MM.1S (cell line): Measurements from ENCODE around the gene DIP2C.

ENCODE experiments used
- DNase-seq: peaks from one replicate; pipeline ENCODE4 v3.0.0-alpha.2; 2015
- H2AFZ ChIP-seq: fragments of 300-600 bp; sonication (generic); 2 replicates; pipeline ENCODE4 v1.6.0; 2016; ENCODE audit warnings: antibody characterized with exemption, low read length
- H3F3A ChIP-seq: fragments of 300-600 bp; sonication (generic); 2 replicates; pipeline ENCODE4 v1.6.1; 2016; ENCODE audit warnings: mild to moderate bottlenecking, antibody characterized with exemption, low read length, moderate library complexity, mixed read lengths; ENCODE audit not compliant: insufficient read depth
- H3K27ac ChIP-seq: fragments of 300-600 bp; sonication (generic); 2 replicates; pipeline ENCODE4 v1.5.1; 2016; ENCODE audit warnings: mild to moderate bottlenecking, low read length
- H3K27me3 ChIP-seq: fragments of 300-600 bp; sonication (generic); replicated peaks from 2 replicates; pipeline ENCODE4 v1.6.0; 2016; ENCODE audit warnings: low read length; ENCODE audit not compliant: insufficient read depth
- H3K36me3 ChIP-seq: fragments of 300-600 bp; sonication (generic); replicated peaks from 2 replicates; pipeline ENCODE4 v1.6.1; 2016; ENCODE audit warnings: mild to moderate bottlenecking, low read length, mixed read lengths; ENCODE audit not compliant: insufficient read depth
- H3K4me1 ChIP-seq: fragments of 300-600 bp; sonication (generic); 2 replicates; pipeline ENCODE4 v1.6.1; 2016; ENCODE audit warnings: low read length, mixed read lengths
- H3K4me2 ChIP-seq: fragments of 300-600 bp; sonication (generic); 2 replicates; pipeline ENCODE4 v1.6.0; 2016; ENCODE audit warnings: low read depth, low read length
- H3K4me3 ChIP-seq: fragments of 300-600 bp; sonication (generic); 2 replicates; pipeline ENCODE4 v1.5.1; 2016; ENCODE audit warnings: low read length, mixed read lengths
- H3K79me2 ChIP-seq: fragments of 300-600 bp; sonication (generic); 2 replicates; pipeline ENCODE4 v1.6.1; 2016; ENCODE audit warnings: mixed run types, low read length, mixed read lengths
- H3K9ac ChIP-seq: fragments of 300-600 bp; sonication (generic); 2 replicates; pipeline ENCODE4 v1.6.1; 2016; ENCODE audit warnings: low read length, mixed read lengths
- H3K9me2 ChIP-seq: fragments of 300-600 bp; sonication (generic); replicated peaks from 2 replicates; pipeline ENCODE4 v1.6.1; 2016; ENCODE audit warnings: mild to moderate bottlenecking, low read length, mixed read lengths; ENCODE audit not compliant: insufficient read depth
- H3K9me3 ChIP-seq: fragments of 300-600 bp; sonication (generic); replicated peaks from 2 replicates; pipeline ENCODE4 v1.6.1; 2016; ENCODE audit warnings: mild to moderate bottlenecking, low read length, mixed read lengths; ENCODE audit not compliant: insufficient read depth
- H4K20me1 ChIP-seq: fragments of 300-600 bp; sonication (generic); 2 replicates; pipeline ENCODE4 v1.6.1; 2016; ENCODE audit warnings: mild to moderate bottlenecking, low read length, moderate library complexity, mixed read lengths; ENCODE audit not compliant: insufficient read depth
- EZH2 ChIP-seq: fragments of 300-600 bp; sonication (generic); optimal IDR thresholded peaks from 2 replicates; pipeline ENCODE3; 2017; ENCODE audit warnings: low read depth, mild to moderate bottlenecking, antibody characterized with exemption, low read length, mixed read lengths
- EZH2phosphoT487 ChIP-seq: fragments of 300-600 bp; sonication (generic); IDR thresholded peaks from 2 replicates; pipeline ENCODE4 v1.6.1; 2018; ENCODE audit warnings: antibody characterized with exemption, low read length
- TF ChIP-seq, protein P1 (sequence below): fragments of 300-600 bp; sonication (generic); IDR thresholded peaks from 2 replicates; pipeline ENCODE4 v1.5.1; 2016; ENCODE audit warnings: antibody characterized with exemption, low read length, mixed read lengths

DIP2C gene

DNA sequence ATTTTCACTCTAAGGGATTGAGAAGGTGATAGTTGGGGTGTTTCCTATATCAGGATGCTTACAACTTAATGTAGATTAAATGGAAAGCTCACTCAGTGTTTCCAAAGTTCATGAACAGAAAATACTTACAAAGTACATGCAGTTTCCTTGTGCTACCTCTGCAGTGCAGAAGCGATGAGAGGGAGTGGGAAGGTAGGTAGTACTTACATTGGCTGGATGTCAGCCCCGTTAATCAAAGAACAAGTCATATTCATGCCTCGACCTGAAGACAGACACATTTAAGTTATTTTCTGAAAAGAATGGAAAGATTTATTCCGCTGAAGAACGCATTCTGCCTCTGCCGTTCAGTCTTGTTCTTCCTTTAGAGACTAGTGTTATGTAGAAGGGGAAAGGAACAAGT is 461.1 kb downstream of the DIP2C start:
- no peaks in the 10 kb centered on the region for H3K79me2 ChIP-seq
- no peaks in the 10 kb centered on the region for H3K27me3 ChIP-seq
- H3K4me1 ChIP-seq, result no peaks in the 10 kb centered on the region
- H3K9ac ChIP-seq, result no peak overlapping the region
- H3K36me3 ChIP-seq, result no peaks in the 10 kb centered on the region; the same call in 1 of the 2 replicates
- H3K4me3 ChIP-seq, result no peak overlapping the region
- DNase-seq, result no peak
- no peak overlapping the region for H2AFZ ChIP-seq
- no peaks in the 10 kb centered on the region for H3K9me2 ChIP-seq
- no peaks in the 10 kb centered on the region for H3F3A ChIP-seq
- no peaks in the 10 kb centered on the region for H3K9me3 ChIP-seq
- TF ChIP-seq, protein P1, sequence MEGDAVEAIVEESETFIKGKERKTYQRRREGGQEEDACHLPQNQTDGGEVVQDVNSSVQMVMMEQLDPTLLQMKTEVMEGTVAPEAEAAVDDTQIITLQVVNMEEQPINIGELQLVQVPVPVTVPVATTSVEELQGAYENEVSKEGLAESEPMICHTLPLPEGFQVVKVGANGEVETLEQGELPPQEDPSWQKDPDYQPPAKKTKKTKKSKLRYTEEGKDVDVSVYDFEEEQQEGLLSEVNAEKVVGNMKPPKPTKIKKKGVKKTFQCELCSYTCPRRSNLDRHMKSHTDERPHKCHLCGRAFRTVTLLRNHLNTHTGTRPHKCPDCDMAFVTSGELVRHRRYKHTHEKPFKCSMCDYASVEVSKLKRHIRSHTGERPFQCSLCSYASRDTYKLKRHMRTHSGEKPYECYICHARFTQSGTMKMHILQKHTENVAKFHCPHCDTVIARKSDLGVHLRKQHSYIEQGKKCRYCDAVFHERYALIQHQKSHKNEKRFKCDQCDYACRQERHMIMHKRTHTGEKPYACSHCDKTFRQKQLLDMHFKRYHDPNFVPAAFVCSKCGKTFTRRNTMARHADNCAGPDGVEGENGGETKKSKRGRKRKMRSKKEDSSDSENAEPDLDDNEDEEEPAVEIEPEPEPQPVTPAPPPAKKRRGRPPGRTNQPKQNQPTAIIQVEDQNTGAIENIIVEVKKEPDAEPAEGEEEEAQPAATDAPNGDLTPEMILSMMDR, result no peak
- no peak for TF ChIP-seq EZH2
- no peak for TF ChIP-seq EZH2phosphoT487
- H3K27ac ChIP-seq, result no peak overlapping the region
- no peak overlapping the region for H3K4me2 ChIP-seq
- no peaks in the 10 kb centered on the region for H4K20me1 ChIP-seq

DNA sequence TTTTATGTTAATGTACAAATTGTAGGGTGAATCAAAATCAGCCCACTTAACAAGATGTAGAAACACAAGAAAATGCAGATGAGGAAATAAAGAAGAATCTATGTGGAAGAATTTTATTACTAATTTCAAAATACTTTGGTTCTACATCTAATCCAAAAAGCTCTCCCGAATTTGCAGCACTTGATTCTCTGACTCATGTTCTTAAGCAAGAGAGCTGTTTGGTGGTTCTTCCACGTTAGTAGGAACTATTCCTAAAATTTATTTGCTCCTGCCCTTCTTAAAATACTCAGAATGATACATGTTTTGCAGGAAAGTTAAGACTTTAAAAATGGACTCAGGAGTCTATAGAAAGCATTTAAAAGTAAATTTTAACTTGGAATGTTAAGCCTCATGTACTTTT is 462.5 kb downstream of the DIP2C start:
- Histone ChIP-seq H3K9ac (no peak overlapping the region), H3F3A (no peaks in the 10 kb centered on the region), H2AFZ (no peak overlapping the region), H3K27me3 (no peaks in the 10 kb centered on the region), H3K4me3 (no peak overlapping the region), H3K9me3 (no peaks in the 10 kb centered on the region), H3K9me2 (no peaks in the 10 kb centered on the region), H3K4me2 (no peak overlapping the region), H3K4me1 (no peaks in the 10 kb centered on the region), H3K79me2 (no peaks in the 10 kb centered on the region), H3K36me3 (no peaks in the 10 kb centered on the region; the same call in 1 of the 2 replicates), H3K27ac (no peak overlapping the region), H4K20me1 (no peaks in the 10 kb centered on the region)
- TF ChIP-seq EZH2phosphoT487 (no peak), EZH2 (no peak)
- TF ChIP-seq, protein P1, result no peak
- DNase-seq, result no peak

DNA sequence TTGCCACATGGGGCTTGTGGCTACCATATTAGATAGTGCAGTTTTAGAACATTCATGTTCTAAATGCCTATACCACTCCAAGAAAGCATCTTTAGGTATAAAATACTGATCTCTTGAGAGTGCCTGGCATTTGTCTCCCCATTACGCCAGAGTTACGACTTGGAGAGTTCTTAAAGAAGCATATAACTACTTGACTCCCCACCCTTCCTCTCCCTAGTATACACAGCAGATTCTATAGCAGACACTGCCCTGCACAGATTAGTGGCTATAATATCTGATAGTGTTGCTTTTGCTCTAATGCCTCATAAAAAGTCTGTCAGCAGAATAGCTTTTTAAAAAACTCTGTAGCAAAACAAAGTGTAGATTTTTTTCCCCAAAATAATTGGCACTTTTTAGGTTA is 463.4 kb downstream of the DIP2C start:
- no peak for DNase-seq
- H3K9ac ChIP-seq, result no peak overlapping the region
- no peaks in the 10 kb centered on the region for H3F3A ChIP-seq
- H3K4me3 ChIP-seq, result no peak overlapping the region
- H3K36me3 ChIP-seq, result no peaks in the 10 kb centered on the region; the same call in 1 of the 2 replicates
- TF ChIP-seq EZH2 (no peak), EZH2phosphoT487 (no peak)
- TF ChIP-seq, protein P1, result no peak
- H2AFZ ChIP-seq, result no peak overlapping the region
- H4K20me1 ChIP-seq, result no peaks in the 10 kb centered on the region
- H3K4me2 ChIP-seq, result no peak overlapping the region
- H3K79me2 ChIP-seq, result no peaks in the 10 kb centered on the region
- no peaks in the 10 kb centered on the region for H3K27me3 ChIP-seq
- no peaks in the 10 kb centered on the region for H3K9me2 ChIP-seq
- H3K27ac ChIP-seq, result no peak overlapping the region
- H3K9me3 ChIP-seq, result no peaks in the 10 kb centered on the region
- no peaks in the 10 kb centered on the region for H3K4me1 ChIP-seq
